Mesendoderm (in vitro differentiated cells): ENCODE data around the gene ZNF394.

Experiments used
- DNase-seq: peaks from one replicate; pipeline ENCODE4 v3.0.0; 2013
- H2AK5ac ChIP-seq: 2 replicates; pipeline ENCODE4 v1.6.1; 2013; ENCODE audit warnings: low read length, inconsistent platforms
- H2BK120ac ChIP-seq: 2 replicates; pipeline ENCODE4 v1.6.1; 2013; ENCODE audit warnings: low read depth, mild to moderate bottlenecking, low read length, moderate library complexity, mixed read lengths
- H2BK15ac ChIP-seq: replicated peaks from 2 replicates; pipeline ENCODE4 v1.6.1; 2013; ENCODE audit warnings: low read depth, mild to moderate bottlenecking, moderate library complexity
- H2BK5ac ChIP-seq: 2 replicates; pipeline ENCODE4 v1.6.1; 2013; ENCODE audit warnings: low read length, inconsistent platforms
- H3K18ac ChIP-seq: 2 replicates; pipeline ENCODE4 v1.6.1; 2013; ENCODE audit warnings: mild to moderate bottlenecking, low read length, mixed read lengths
- H3K23ac ChIP-seq: one replicate; pipeline ENCODE4 v1.6.1; 2013; ENCODE audit warnings: low read length
- H3K27ac ChIP-seq: 2 replicates; pipeline ENCODE4 v1.5.1; 2013; ENCODE audit warnings: low read depth, mild to moderate bottlenecking, inconsistent platforms, low read length, moderate library complexity
- H3K27me3 ChIP-seq: 2 replicates; pipeline ENCODE4 v1.6.1; 2013; ENCODE audit warnings: low read length, control low read depth, mild to moderate bottlenecking, inconsistent platforms; ENCODE audit not compliant: insufficient read depth, poor library complexity
- H3K36me3 ChIP-seq: 2 replicates; pipeline ENCODE4 v1.6.1; 2013; ENCODE audit warnings: low read length, inconsistent platforms; ENCODE audit not compliant: control insufficient read depth, insufficient read depth
- H3K4ac ChIP-seq: one replicate; pipeline ENCODE4 v1.6.1; 2013; ENCODE audit warnings: low read depth, mild to moderate bottlenecking, low read length, moderate library complexity
- H3K4me1 ChIP-seq: 2 replicates; pipeline ENCODE4 v1.6.1; 2013; ENCODE audit warnings: low read depth, low read length, inconsistent platforms; ENCODE audit not compliant: control insufficient read depth
- H3K4me2 ChIP-seq: 2 replicates; pipeline ENCODE4 v1.6.1; 2013; ENCODE audit warnings: low read length
- H3K4me3 ChIP-seq: 2 replicates; pipeline ENCODE4 v1.5.1; 2013; ENCODE audit warnings: mild to moderate bottlenecking, low read length
- H3K56ac ChIP-seq: one replicate; pipeline ENCODE4 v1.6.1; 2013; ENCODE audit warnings: low read length
- H3K79me1 ChIP-seq: 2 replicates; pipeline ENCODE4 v1.6.1; 2013; ENCODE audit warnings: low read length, inconsistent platforms
- H3K79me2 ChIP-seq: 2 replicates; pipeline ENCODE4 v1.6.1; 2013; ENCODE audit warnings: mild to moderate bottlenecking, low read length; ENCODE audit not compliant: control insufficient read depth, insufficient read depth
- H3K9ac ChIP-seq: 2 replicates; pipeline ENCODE4 v1.6.1; 2013; ENCODE audit warnings: low read length, inconsistent platforms
- H4K5ac ChIP-seq: one replicate; pipeline ENCODE4 v1.6.1; 2013; ENCODE audit warnings: low read length
- H4K8ac ChIP-seq: one replicate; pipeline ENCODE4 v1.6.1; 2013; ENCODE audit warnings: low read depth, mild to moderate bottlenecking, control low read depth, low read length, moderate library complexity
- WGBS: extraction: QIAGEN DNeasy Blood & Tissue Kit; methylation state at CpG from one replicate; pipeline ENCODE4 v1.1.7; 2013; ENCODE audit warnings: low lambda C conversion rate, missing lambda C conversion rate; ENCODE audit not compliant: insufficient coverage; ENCODE audit errors: extremely low coverage; 5-methylcytosine and 5-hydroxymethylcytosine counted together

The ZNF394 gene

GRCh38 chr7:99465421-99465768 lies 34.7 kb downstream of the ZNF394 start:
- no peak overlapping the region for H4K8ac ChIP-seq
- peak overlapping the region; percentile 11 for H3K23ac ChIP-seq
- H3K4me3 ChIP-seq = peak overlapping the region; percentile 80
- H3K4ac ChIP-seq = peak overlapping the region; percentile 60
- peak overlapping the region; percentile 97 for H3K4me2 ChIP-seq
- no peak overlapping the region for H2BK120ac ChIP-seq
- H3K36me3 ChIP-seq = peaks cover 7% of the 10 kb centered on the region
- no peak overlapping the region for H2BK5ac ChIP-seq
- H4K5ac ChIP-seq = no peak overlapping the region
- H3K9ac ChIP-seq = peak overlapping the region; percentile 99
- no CpG with 5 or more reads among the region's 9 CpGs for WGBS
- no peak overlapping the region for H3K18ac ChIP-seq
- no peak overlapping the region for H2BK15ac ChIP-seq
- H2AK5ac ChIP-seq = peak overlapping the region; percentile 15
- no peak overlapping the region for H3K27ac ChIP-seq
- H3K4me1 ChIP-seq = peaks cover 2% of the 10 kb centered on the region
- no peak for DNase-seq
- peaks cover 44% of the 10 kb centered on the region for H3K79me2 ChIP-seq
- peak overlapping the region; percentile 99 for H3K56ac ChIP-seq
- H3K79me1 ChIP-seq = peaks cover 23% of the 10 kb centered on the region
- no peaks in the 10 kb centered on the region for H3K27me3 ChIP-seq

GRCh38 chr7:99461221-99461620 lies 38.9 kb downstream of the ZNF394 start:
- no peak overlapping the region for H2BK120ac ChIP-seq
- no peak overlapping the region for H4K5ac ChIP-seq
- H3K4me2 ChIP-seq = no peak overlapping the region
- WGBS = no CpG with 5 or more reads among the region's 2 CpGs
- H2AK5ac ChIP-seq = no peak overlapping the region
- H4K8ac ChIP-seq = no peak overlapping the region
- H3K27ac ChIP-seq = no peak overlapping the region
- H3K4me1 ChIP-seq = peaks cover 2% of the 10 kb centered on the region
- DNase-seq = no peak
- H3K27me3 ChIP-seq = no peaks in the 10 kb centered on the region
- no peak overlapping the region for H3K4ac ChIP-seq
- peaks cover 16% of the 10 kb centered on the region for H3K36me3 ChIP-seq
- no peak overlapping the region for H3K18ac ChIP-seq
- H3K79me2 ChIP-seq = peaks cover 50% of the 10 kb centered on the region
- no peak overlapping the region for H3K9ac ChIP-seq
- no peak overlapping the region for H2BK15ac ChIP-seq
- H3K23ac ChIP-seq = no peak overlapping the region
- H3K4me3 ChIP-seq = no peak overlapping the region
- peaks cover 28% of the 10 kb centered on the region for H3K79me1 ChIP-seq
- H2BK5ac ChIP-seq = no peak overlapping the region
- no peak overlapping the region for H3K56ac ChIP-seq

- no peak overlapping the region for H3K18ac ChIP-seq
- peaks cover 47% of the 10 kb centered on the region for H3K79me2 ChIP-seq
- DNase-seq = no peak
- H3K4ac ChIP-seq = no peak overlapping the region
- H2AK5ac ChIP-seq = no peak overlapping the region
- no peak overlapping the region for H3K9ac ChIP-seq
- H3K56ac ChIP-seq = no peak overlapping the region
- H3K27ac ChIP-seq = no peak overlapping the region
- H3K23ac ChIP-seq = no peak overlapping the region
- WGBS = no CpG with 5 or more reads among the region's 11 CpGs
- H3K4me1 ChIP-seq = peaks cover 2% of the 10 kb centered on the region
- H2BK5ac ChIP-seq = no peak overlapping the region
- peaks cover 16% of the 10 kb centered on the region for H3K36me3 ChIP-seq
- no peak overlapping the region for H4K5ac ChIP-seq
- H4K8ac ChIP-seq = no peak overlapping the region
- no peak overlapping the region for H2BK15ac ChIP-seq
- no peak overlapping the region for H2BK120ac ChIP-seq
- no peak overlapping the region for H3K4me2 ChIP-seq
- H3K27me3 ChIP-seq = no peaks in the 10 kb centered on the region
- no peak overlapping the region for H3K4me3 ChIP-seq
- peaks cover 27% of the 10 kb centered on the region for H3K79me1 ChIP-seq
These were observed 39.4 kb downstream of the ZNF394 start for GRCh38 chr7:99460651-99461050.

- H3K23ac ChIP-seq = no peak overlapping the region
- peak; percentile 58 for DNase-seq
- H3K4me3 ChIP-seq = no peak overlapping the region
- H2AK5ac ChIP-seq = no peak overlapping the region
- H3K9ac ChIP-seq = no peak overlapping the region
- no peak overlapping the region for H4K8ac ChIP-seq
- H3K4me1 ChIP-seq = no peaks in the 10 kb centered on the region
- peaks cover 35% of the 10 kb centered on the region for H3K79me2 ChIP-seq
- H2BK15ac ChIP-seq = no peak overlapping the region
- H3K27ac ChIP-seq = no peak overlapping the region
- H3K56ac ChIP-seq = no peak overlapping the region
- peaks cover 21% of the 10 kb centered on the region for H3K79me1 ChIP-seq
- H3K36me3 ChIP-seq = peaks cover 16% of the 10 kb centered on the region
- H2BK5ac ChIP-seq = no peak overlapping the region
- H3K18ac ChIP-seq = no peak overlapping the region
- no peak overlapping the region for H2BK120ac ChIP-seq
- no peak overlapping the region for H4K5ac ChIP-seq
- no peak overlapping the region for H3K4me2 ChIP-seq
- WGBS = no CpG with 5 or more reads among the region's 8 CpGs
- no peak overlapping the region for H3K4ac ChIP-seq
- no peaks in the 10 kb centered on the region for H3K27me3 ChIP-seq
These were observed 41.0 kb downstream of the ZNF394 start for GRCh38 chr7:99459087-99459486.

GRCh38 chr7:99457650-99458493 lies 42.2 kb downstream of the ZNF394 start:
- H3K27me3 ChIP-seq = no peaks in the 10 kb centered on the region
- H3K4me3 ChIP-seq = no peak overlapping the region
- peaks cover 15% of the 10 kb centered on the region for H3K79me1 ChIP-seq
- no peak overlapping the region for H3K56ac ChIP-seq
- no peak overlapping the region for H3K18ac ChIP-seq
- no peak overlapping the region for H4K5ac ChIP-seq
- WGBS = no CpG with 5 or more reads among the region's 26 CpGs
- H3K4ac ChIP-seq = no peak overlapping the region
- no peak overlapping the region for H3K9ac ChIP-seq
- no peak overlapping the region for H3K27ac ChIP-seq
- H2BK120ac ChIP-seq = no peak overlapping the region
- H2BK15ac ChIP-seq = no peak overlapping the region
- no peak overlapping the region for H2BK5ac ChIP-seq
- H3K36me3 ChIP-seq = peaks cover 12% of the 10 kb centered on the region
- H3K4me2 ChIP-seq = no peak overlapping the region
- H3K79me2 ChIP-seq = peaks cover 24% of the 10 kb centered on the region
- no peak overlapping the region for H3K23ac ChIP-seq
- DNase-seq = no peak
- no peak overlapping the region for H2AK5ac ChIP-seq
- no peaks in the 10 kb centered on the region for H3K4me1 ChIP-seq
- no peak overlapping the region for H4K8ac ChIP-seq
